B cell (primary cell): ENCODE measurements around the gene FOXE3. TPM values are rescaled to one million over a fixed set of nuclear protein-coding genes. Genes with fewer than 3 reads are reported as not detected.

Experiments
- ATAC-seq: fragments of 200-7000 bp; cut with Tn5 transposase; one replicate; pipeline ENCODE4 v1.10.0; 2021; ENCODE audit warnings: low read depth, mild to moderate bottlenecking, moderate number of reproducible peaks, moderate library complexity
- CTCF ChIA-PET: fragments of 350-600 bp; sonication (Branson Sonifier 250); formaldehyde crosslinking; loops from one replicate; lab custom pipeline; 2021; ENCODE audit warnings: antibody characterized with exemption, inconsistent platforms; lab: Charles Lee
- POLR2A ChIA-PET: fragments of 350-600 bp; sonication (Branson Sonifier 250); formaldehyde crosslinking; loops from one replicate; lab custom pipeline; 2021; ENCODE audit warnings: antibody characterized with exemption; lab: Charles Lee
- DNase-seq: peaks from one replicate; pipeline ENCODE4 v3.0.0; 2013
- H2AFZ ChIP-seq: 2 replicates; pipeline ENCODE4 v1.6.1; 2012; ENCODE audit warnings: mild to moderate bottlenecking, low read depth, low read length; ENCODE audit not compliant: insufficient read depth, poor library complexity, severe bottlenecking
- H3K27ac ChIP-seq, 2 donors: 1 replicate in 1 of 2; 2 replicates in 1 of 2; pipeline ENCODE4 v1.5.1; 2012 to 2013; ENCODE audit warnings: low read length in 2 of 2, mild to moderate bottlenecking in 2 of 2, moderate library complexity in 1 of 2
- H3K27me3 ChIP-seq, 4 experiments: fragments of 200-600 bp in 1 of 4; sonication (generic) in 1 of 4; replicated peaks in 1 of 4; 1 replicate in 2 of 4; 2 replicates in 2 of 4; pipeline versions ENCODE4 v1.6.1 to v1.7.0; 2013 to 2016; ENCODE audit warnings: low read length in 3 of 4, mild to moderate bottlenecking in 2 of 4, mixed read lengths in 1 of 4, moderate library complexity in 1 of 4; ENCODE audit not compliant: insufficient read depth in 4 of 4, control insufficient read depth in 3 of 4; ENCODE audit errors: control extremely low read depth in 1 of 4
- H3K36me3 ChIP-seq, 2 experiments: replicated peaks in 1 of 2; 1 replicate in 1 of 2; 2 replicates in 1 of 2; pipeline versions ENCODE4 v1.6.1 to v1.7.1; 2013; ENCODE audit warnings: low read length in 1 of 2; ENCODE audit not compliant: insufficient read depth in 2 of 2, control insufficient read depth in 1 of 2; ENCODE audit errors: control extremely low read depth in 1 of 2, extremely low read depth in 1 of 2
- H3K4me1 ChIP-seq, 2 donors: fragments of 200-600 bp in 1 of 2; sonication (generic) in 1 of 2; 1 replicate in 1 of 2; 2 replicates in 1 of 2; pipeline versions ENCODE4 v1.5.1 to v1.6.1; 2013 to 2017; ENCODE audit warnings: low read length in 2 of 2; ENCODE audit not compliant: control insufficient read depth in 2 of 2, insufficient read depth in 2 of 2
- H3K4me2 ChIP-seq: replicated peaks from 2 replicates; pipeline ENCODE3; 2012; ENCODE audit warnings: mild to moderate bottlenecking, low read depth, low read length; ENCODE audit not compliant: poor library complexity, severe bottlenecking
- H3K4me3 ChIP-seq, 5 experiments: fragments of 200-600 bp in 1 of 5; sonication (generic) in 1 of 5; 1 replicate in 3 of 5; 2 replicates in 2 of 5; pipeline versions ENCODE4 v1.5.1 to v1.7.0; 2011 to 2016; ENCODE audit warnings: low read length in 4 of 5, mild to moderate bottlenecking in 4 of 5, low read depth in 2 of 5, control low read depth in 1 of 5, moderate library complexity in 1 of 5; ENCODE audit not compliant: insufficient read depth in 1 of 5; ENCODE audit errors: control extremely low read depth in 1 of 5, extremely low read depth in 1 of 5
- H3K79me2 ChIP-seq: fragments of 200-600 bp; sonication (generic); one replicate; pipeline ENCODE4 v1.6.0; 2016; ENCODE audit warnings: low read length; ENCODE audit not compliant: control insufficient read depth, insufficient read depth
- H3K9ac ChIP-seq: fragments of 200-600 bp; sonication (generic); 2 replicates; pipeline ENCODE4 v1.6.1; 2017; ENCODE audit warnings: mild to moderate bottlenecking, low read length, moderate library complexity
- H3K9me3 ChIP-seq, 3 donors: one replicate each; pipeline versions ENCODE4 v1.6.1 to v1.7.1; 2013; ENCODE audit warnings: low read length in 2 of 3; ENCODE audit not compliant: control insufficient read depth in 2 of 3, insufficient read depth in 1 of 3; ENCODE audit errors: control extremely low read depth in 1 of 3
- H4K20me1 ChIP-seq: 2 replicates; pipeline ENCODE4 v1.6.0; 2012; ENCODE audit warnings: mild to moderate bottlenecking, low read length; ENCODE audit not compliant: insufficient read depth, control insufficient read depth, poor library complexity, severe bottlenecking
- H3K27ac Mint-ChIP-seq: one replicate; pipeline ENCODE4 v1.8.0; 2021; ENCODE audit warnings: mixed read lengths
- H3K27me3 Mint-ChIP-seq: one replicate; pipeline ENCODE4 v1.8.0; 2021; ENCODE audit warnings: mixed read lengths
- H3K4me1 Mint-ChIP-seq: one replicate; pipeline ENCODE4 v1.8.0; 2021; ENCODE audit warnings: mixed read lengths
- H3K4me3 Mint-ChIP-seq: one replicate; pipeline ENCODE4 v1.8.0; 2021; ENCODE audit warnings: mixed read lengths
- H3K9me3 Mint-ChIP-seq: one replicate; pipeline ENCODE4 v1.8.0; 2022; ENCODE audit warnings: mixed read lengths; ENCODE audit not compliant: insufficient read depth
- EZH2 ChIP-seq: IDR thresholded peaks from 2 replicates; pipeline ENCODE4 v1.6.1; 2012; ENCODE audit warnings: borderline replicate concordance, low read depth, mild to moderate bottlenecking, moderate library complexity, low read length; ENCODE audit not compliant: insufficient read depth, poor library complexity, severe bottlenecking
- WGBS: methylation state at CpG from one replicate; pipeline ENCODE4 v1.1.5; 2013; ENCODE audit warnings: missing lambda C conversion rate; ENCODE audit not compliant: insufficient coverage; 5-methylcytosine and 5-hydroxymethylcytosine counted together
- intact Hi-C: fragments of 100-400 bp; cut with micrococcal nuclease; formaldehyde crosslinking; loops from one replicate; pipeline ENCODE4 v1.10.0; 2022
- polyA plus RNA-seq: library from polyadenylated mRNA; depleted of rRNA; stranded (reverse); fragments of >200 nt; gene quantifications from 2 replicates; pipeline ENCODE4 v1.2.3, GENCODE V29; 2012
- total RNA-seq, 2 donors: library from RNA; stranded (reverse); fragments of 120-200 nt in 1 of 2; gene quantifications; 1 replicate in 1 of 2; 2 replicates in 1 of 2; pipeline versions ENCODE4 v1.2.3 to v1.2.4, GENCODE V29; 2013 to 2022
- TF ChIP-seq, protein P1 (sequence below): fragments of 200-600 bp; IDR thresholded peaks from one replicate; pipeline ENCODE4 v1.8.0; 2022; ENCODE audit warnings: antibody characterized with exemption, mild to moderate bottlenecking

The FOXE3 gene
- total and polyA plus RNA-seq, 2 donors (not counting 1 experiment from before 2014, with no cell fraction given) = not detected

GRCh38 chr1:47402591-47402990, 13.5 kb upstream of the FOXE3 start:
- Histone ChIP-seq H3K9ac (no peak overlapping the region), H3K79me2 (no peaks in the 10 kb centered on the region), H3K9me3 (no peaks in the 10 kb centered on the region), H4K20me1 (no peaks in the 10 kb centered on the region), H3K36me3 (no peaks in the 10 kb centered on the region), H3K4me1 (peaks cover 0 to 4% of the 10 kb centered on the region in 2 donors), H3K27ac (no peak overlapping the region), H3K27me3 (peaks cover 0 to 6% (median 0%) of the 10 kb centered on the region in 4 experiments), H2AFZ (no peak overlapping the region), H3K4me2 (no peak overlapping the region), H3K4me3 (no peak overlapping the region)
- Mint-ChIP-seq H3K27me3 (peaks cover 42% of the 10 kb centered on the region), H3K9me3 (no peaks in the 10 kb centered on the region), H3K4me1 (peaks cover 4% of the 10 kb centered on the region), H3K4me3 (no peak overlapping the region), H3K27ac (no peak overlapping the region)
- no peak for ATAC-seq
- WGBS = 100% methylated on average over 2 of the region's 4 CpGs
- intact Hi-C loops = no loop called here
- CTCF ChIA-PET = no interaction called here
- no peak for TF ChIP-seq EZH2
- TF ChIP-seq, protein P1, sequence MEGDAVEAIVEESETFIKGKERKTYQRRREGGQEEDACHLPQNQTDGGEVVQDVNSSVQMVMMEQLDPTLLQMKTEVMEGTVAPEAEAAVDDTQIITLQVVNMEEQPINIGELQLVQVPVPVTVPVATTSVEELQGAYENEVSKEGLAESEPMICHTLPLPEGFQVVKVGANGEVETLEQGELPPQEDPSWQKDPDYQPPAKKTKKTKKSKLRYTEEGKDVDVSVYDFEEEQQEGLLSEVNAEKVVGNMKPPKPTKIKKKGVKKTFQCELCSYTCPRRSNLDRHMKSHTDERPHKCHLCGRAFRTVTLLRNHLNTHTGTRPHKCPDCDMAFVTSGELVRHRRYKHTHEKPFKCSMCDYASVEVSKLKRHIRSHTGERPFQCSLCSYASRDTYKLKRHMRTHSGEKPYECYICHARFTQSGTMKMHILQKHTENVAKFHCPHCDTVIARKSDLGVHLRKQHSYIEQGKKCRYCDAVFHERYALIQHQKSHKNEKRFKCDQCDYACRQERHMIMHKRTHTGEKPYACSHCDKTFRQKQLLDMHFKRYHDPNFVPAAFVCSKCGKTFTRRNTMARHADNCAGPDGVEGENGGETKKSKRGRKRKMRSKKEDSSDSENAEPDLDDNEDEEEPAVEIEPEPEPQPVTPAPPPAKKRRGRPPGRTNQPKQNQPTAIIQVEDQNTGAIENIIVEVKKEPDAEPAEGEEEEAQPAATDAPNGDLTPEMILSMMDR = no peak
- DNase-seq = no peak
- POLR2A ChIA-PET = no interaction called here

GRCh38 chr1:47403321-47403910, 12.7 kb upstream of the FOXE3 start:
- CTCF ChIA-PET = no interaction called here
- Histone ChIP-seq H3K36me3 (no peaks in the 10 kb centered on the region), H3K27ac (no peak overlapping the region), H3K27me3 (peaks cover 0 to 5% (median 0%) of the 10 kb centered on the region in 4 experiments), H4K20me1 (no peaks in the 10 kb centered on the region), H3K4me3 (no peak overlapping the region), H3K4me1 (peaks cover 0 to 4% of the 10 kb centered on the region in 2 donors), H2AFZ (no peak overlapping the region), H3K9ac (no peak overlapping the region), H3K79me2 (no peaks in the 10 kb centered on the region), H3K9me3 (no peaks in the 10 kb centered on the region), H3K4me2 (no peak overlapping the region)
- peaks cover 39% of the 10 kb centered on the region for H3K27me3 Mint-ChIP-seq
- no peaks in the 10 kb centered on the region for H3K9me3 Mint-ChIP-seq
- H3K4me1 Mint-ChIP-seq = peaks cover 4% of the 10 kb centered on the region
- H3K27ac Mint-ChIP-seq = no peak overlapping the region
- no peak overlapping the region for H3K4me3 Mint-ChIP-seq
- no peak for TF ChIP-seq EZH2
- TF ChIP-seq, protein P1 = no peak
- POLR2A ChIA-PET = no interaction called here
- intact Hi-C loops = no loop called here
- 89% methylated on average over 3 of the region's 4 CpGs for WGBS
- DNase-seq (no peak), ATAC-seq (no peak)
